Epidermal melanocyte (primary cell): ENCODE data around the gene RAB25.
A peak's percentile ranks its signal among the peaks of the same experiment; 100 is the strongest.

Source experiments
- DNase-seq: peaks from one replicate; pipeline ENCODE4 v3.0.0; 2011; ENCODE audit warnings: low spot score; ENCODE audit not compliant: insufficient read length

RAB25 gene

DNA sequence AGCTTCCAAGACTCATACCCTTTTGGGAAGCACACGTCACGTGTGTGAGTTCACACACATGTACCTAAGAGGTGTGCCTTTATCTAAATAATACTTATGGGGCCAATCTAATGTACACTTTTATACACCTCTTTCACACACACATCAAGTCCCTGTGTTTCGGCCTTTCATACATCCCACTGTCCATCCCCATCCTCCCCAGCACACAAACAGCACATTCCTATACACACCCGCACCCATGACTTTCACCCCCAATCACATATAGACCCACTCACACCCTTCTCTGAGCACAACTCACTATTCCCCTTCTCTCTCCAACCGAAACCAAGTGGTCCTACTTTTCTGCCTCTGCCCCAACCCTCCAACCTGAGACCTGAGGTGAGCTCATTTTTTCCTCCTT is 17.8 kb downstream of the RAB25 start:
- no peak for DNase-seq

DNA sequence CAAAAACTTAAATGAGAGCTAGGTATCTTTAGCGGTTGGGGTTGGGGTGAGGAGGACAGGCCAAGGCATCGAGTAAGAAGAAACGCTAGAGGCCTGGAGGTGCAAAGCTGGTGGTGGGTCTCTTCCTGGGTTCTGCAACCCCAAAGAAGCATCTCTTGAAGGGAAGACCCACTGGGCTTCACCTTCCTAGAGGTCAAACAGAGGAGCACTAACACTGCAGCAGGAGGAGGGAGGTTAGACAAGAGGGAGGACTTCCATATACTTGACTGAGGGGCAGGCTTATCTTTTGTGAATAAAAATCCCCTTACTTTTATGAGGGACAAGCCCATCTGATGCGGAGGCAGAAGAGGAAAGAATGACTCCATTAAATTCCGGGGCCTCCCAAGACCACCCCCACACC is 18.8 kb downstream of the RAB25 start:
- no peak for DNase-seq

DNA sequence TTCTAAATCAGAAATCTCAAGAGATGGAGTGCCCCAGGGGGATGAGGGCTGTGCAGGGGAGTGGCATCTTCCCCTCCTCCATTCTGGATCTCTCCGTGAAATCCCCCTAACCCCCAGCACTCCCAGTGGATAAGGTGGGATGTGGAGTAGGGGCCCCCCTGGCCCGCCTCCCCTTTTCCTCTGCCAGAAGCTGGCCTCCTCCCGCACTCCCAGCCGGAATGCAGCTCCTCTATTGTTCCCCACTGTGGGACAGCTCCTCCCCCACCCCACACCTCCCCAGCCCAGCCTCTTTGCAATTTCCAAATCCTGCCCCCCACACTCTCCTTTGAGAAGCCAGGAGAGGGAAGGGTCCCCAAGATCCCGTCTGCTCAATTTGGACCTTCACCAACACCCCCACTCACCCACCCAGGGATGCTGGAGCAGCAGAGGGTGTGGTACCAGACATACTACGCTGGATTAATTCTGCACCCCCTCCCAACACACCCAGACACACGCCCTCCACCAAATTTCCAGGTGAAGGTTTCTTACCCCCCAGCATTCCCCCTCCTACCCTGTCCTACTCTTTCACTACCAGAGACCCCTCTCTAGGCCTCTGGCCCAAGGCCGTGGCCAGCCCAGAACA is 19.4 kb downstream of the RAB25 start:
- no peak for DNase-seq

DNA sequence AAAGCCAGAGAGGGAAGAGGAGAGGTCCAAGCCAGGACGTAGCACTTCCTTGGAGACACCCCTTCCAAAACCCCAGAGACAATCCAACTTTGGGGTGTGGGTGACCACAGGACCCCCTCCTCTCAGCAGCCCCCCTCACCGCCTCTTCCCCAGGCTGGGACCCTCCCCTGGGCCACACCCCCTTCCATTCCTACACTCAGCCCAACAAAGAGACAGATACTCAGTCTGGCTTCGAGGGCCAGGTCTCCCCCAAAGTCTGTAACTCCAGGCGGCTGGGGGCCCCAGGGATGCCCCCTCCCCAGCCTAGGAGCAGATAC is 19.9 kb downstream of the RAB25 start:
- no peak for DNase-seq

DNA sequence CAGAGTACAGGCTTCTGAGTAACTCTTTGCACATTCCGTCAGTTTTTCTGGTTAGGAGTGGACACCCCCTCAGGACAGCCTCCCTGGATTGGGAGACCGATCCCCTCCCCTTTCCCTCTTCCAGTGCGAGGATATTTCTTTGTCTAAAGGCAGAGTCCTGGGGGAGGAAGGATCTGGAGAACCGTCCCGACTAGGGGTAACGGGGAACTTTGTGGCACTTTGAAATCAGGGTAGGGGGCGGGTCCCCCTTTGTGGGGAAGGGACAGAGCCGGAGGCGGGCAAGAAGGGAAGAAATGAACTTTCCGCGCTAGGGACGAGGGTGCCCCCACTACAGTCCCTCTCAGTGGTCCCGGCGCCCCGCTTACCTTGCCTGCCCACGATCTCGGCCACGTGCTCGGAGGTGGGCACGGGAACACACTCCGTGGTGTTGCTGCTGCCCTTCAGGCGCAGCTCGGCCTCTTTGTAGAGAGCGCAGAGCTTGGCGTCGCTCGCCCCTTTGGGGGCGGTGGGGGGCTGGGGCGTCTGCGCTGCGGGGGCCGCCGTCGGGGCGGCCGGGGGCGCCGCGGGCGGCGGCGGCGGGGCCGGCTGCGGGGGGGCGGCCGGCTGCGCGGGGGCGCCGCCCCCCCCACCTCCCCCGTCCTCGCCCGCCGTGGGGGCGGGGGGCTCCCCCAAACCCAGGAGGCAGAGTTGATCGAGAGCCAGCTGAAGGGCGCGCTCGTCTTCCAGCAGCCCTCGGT is 20.4 kb downstream of the RAB25 start:
- no peak for DNase-seq

- no peak for DNase-seq
Measured at GRCh38 chr1:156081917-156082308, 21.0 kb downstream of the RAB25 start.

DNA sequence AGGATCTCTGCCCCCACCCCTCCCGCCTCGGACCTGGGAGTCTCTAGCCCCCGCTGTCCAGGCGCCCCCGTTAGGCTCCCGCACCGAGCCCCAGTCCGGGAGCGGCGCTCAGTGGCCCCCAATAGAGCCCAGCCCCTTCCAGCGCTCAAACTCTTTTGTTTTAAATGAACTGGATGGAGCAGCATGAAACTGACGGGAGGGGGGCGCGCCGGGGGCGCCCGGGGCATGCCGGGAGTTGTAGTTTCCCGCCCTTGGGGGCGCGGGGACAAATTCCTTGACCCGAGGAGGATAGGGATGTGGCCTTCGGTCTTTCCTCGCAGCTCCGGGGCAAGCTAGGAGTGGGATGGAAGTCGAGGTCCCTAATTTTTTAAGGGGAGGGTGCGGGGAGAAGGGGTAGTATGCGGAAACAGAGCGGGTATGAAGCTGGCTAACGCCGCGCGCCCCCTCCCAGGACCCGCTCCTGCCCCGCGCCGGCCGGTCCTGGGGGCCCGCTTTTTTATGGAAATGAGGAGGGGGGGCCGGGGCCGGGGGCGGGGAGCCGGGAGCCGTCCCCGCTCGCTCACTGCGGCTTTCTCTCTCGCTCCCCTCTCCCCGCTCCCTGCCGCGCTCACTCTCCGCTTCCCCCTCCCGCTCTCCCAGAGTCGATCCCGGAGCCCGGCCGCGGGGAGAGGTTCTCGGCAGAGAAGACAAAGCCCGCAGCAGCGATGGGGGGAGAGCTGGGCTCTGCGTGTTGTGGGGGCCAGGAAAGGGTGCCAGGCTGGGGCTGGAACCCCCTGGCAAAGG is 21.5 kb downstream of the RAB25 start, which contains the start of gene MEX3A:
MEX3A (minus strand) TSS at position 157 of the 783 bp plus-strand sequence. CDS start 467 bp downstream, outside the sequence.
- peak; percentile 95 for DNase-seq

DNA sequence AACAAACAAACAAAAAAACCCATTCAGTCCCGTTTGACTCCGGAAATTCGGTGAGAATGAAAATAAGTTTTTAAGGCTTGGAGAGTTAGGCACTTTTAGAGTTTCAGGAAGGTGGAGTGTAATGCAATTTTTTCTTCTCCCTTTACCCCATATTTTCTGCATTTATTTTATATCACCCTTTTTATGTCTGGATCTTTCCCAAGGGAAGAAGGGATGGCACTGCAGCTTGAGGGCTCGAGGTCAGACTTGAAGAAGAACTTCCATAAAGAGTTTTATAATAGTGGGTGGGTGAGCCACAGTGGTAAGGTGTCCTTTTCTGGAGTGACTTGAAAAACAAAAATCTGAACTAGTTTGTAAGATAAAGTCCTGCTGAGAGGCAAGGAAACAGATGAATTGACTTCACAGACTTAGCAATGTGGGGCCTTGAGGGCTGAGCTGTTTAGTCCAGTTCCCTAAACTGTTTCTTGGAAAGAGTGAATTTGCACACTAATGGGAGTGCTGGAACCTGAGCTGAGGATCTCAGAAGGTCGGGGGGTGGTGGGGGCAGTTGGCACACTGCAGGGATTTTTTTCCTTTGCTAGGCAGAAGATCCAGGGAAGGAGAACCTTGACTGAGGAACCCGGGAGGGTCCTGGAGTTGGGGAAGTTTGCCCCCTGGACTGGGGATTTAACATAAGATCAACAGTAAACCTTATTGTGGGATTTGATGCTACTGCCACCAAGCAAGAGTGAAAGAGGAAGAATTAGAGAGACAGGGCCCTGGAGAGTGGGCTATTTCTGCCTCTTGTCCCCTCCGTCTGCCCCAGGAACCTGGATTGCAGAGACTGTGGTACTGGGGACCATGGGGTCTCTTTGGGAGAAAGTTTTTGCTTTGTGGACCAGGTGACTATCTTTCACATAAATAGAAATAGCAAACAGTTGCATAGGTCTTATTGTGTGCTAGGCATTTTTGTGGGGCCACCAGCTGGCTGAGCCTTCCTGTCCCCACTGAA is 23.1 kb downstream of the RAB25 start:
- DNase-seq, result no peak

- DNase-seq, result no peak
Measured at GRCh38 chr1:156086256-156086662, 25.3 kb downstream of the RAB25 start.

DNA sequence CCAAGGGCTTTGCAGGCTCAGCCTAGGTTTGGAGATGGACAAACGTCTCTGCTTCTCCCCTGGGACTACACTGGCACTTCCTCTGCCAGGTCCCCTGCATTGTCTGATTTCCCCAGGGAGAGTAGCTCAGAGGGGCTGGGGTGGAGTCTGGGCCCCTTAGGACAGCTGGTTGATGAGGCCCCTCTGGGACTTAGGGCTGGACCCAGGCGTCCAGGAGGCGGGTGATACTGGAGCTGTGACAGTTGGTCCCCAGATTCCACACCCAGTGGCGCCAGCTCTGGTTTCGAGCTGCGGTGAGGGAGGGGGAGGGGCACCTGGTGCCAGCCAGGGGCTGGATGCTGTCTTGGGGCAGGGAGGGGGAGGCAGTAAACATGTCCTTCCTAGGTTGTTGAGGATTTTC is 28.7 kb downstream of the RAB25 start:
- no peak for DNase-seq

DNA sequence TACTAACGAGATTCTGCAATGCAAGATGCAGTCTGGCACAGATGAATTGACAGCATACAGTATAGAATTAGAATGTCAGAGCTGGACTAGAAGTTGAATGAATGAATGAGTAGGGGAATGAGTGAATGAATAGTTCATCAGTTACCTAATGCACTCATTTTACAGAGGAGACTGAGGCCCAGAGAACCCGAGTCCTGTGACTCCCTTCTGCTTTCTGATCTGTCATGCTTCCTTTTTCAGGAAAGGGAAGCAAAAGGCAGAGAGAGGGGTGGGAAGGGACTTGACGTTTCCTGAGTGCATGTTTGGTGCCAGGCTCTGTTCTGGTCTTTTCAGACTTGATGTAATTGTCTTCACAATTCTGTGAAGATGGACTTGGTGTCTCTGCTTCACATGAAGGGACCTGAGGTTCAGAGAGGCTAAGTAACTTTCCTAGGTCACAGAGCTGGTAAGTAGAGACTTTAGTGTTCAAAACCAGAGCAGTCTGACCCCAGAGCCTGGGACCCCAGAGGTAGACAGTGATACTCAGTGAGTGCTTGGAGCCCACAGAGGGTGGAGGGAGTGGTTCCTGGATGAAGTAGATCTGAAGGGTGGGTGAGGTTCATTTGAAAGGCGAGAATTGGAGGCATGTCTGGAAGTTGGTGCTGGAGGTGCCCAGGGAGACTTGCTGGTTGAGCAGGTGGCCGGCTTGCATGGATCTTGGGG is 29.3 kb downstream of the RAB25 start:
- DNase-seq, result no peak

DNA sequence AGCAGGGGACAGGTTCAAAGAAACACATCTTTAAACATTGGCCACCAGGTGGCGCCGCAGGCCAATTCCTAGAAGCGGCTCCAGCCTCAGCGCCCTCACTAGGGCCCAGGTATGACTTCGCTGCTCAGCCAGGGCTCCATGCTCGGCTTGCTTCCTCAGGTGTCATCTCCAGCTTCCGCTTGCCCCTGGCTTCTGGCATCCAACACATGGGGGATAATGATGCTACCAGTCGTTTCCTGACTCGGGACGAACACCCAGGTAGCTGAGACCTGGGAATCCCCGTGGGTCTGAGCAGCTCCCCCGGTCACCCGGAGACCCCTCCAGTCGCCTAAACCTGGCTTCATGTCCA is 29.9 kb downstream of the RAB25 start:
- DNase-seq, result peak; percentile 62

DNA sequence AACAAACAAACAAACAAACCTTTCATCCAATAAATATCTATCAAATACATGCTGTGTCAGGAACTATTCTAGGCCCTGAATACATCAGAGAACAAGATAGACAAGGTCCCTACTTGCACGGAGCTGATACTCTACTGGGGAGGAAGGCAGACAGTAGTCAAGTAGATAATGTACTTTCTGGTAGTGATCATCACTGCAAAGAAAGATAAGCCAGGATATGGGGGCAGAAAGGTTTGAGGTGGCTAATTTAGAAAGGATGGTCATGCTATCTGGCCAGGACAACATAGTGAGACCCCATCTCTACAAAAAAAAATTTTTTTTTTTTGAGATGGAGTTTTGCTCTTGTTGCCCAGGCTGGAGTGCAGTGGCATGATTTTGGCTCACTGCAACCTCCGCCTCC is 30.6 kb downstream of the RAB25 start:
- no peak for DNase-seq

DNA sequence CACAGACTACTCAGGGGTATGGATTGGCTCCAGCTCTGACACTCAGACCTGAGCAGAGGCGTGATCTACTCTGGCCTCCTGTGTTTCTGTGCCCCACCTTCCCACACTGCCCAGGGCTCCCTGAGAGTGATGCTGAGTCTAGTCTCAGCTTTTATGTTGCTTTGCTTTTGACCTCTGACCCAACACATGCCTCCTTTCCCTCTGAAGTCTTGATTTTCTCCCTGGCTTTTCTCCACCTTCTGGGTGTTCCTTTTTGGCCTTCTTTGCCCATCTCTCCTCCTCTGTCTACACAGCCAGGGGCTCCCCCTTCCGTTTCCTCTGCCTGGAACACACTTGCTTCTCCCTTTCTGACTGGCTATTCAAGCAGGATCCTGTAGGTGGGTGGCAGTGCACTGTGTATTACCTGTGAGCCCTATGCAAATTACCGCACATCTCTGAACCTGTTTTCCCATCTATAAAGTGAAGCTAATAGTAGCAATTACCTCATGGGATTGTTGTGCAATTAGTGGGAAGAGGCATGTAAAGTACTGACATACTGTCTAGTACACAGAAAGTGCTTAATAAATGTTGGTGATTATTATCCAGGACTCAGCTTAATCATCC is 35.0 kb downstream of the RAB25 start:
- DNase-seq, result no peak

DNA sequence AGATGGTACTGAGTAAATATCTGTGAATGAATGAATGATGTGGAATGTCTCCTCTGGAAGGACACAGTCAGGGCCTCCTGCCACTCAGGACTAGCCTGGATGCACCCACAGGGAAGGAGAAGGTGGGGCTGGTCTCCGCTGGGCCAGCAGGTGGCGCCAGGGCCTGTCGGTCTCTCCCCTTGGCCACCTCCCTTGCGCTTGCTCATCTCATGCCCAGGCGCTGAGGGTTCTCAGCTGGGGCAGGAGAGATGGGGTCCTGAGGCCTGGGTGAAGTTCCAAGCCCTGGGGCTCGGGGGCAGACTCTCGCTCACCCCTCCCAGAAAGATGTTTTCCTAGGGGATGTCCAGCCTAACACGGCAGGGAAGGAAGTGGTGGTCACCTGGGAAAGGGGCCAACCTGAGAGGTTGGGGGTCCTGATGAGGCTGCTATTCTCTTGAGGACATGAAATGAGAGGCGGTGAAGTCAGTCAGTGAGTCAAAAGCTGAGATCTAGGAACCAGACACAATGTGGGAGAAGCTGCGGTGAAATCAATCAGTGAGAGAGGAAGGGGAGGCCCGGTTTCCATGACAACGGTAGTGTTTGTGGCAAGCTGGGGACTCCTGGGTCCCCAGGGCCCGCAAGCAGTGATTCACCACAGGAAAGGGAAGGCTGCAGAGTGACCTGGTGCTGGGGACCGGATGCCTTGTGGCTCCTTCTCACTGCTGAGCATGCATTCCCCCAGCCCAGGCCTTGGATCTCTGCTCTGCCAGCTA is 35.9 kb downstream of the RAB25 start:
- peak; percentile 81 for DNase-seq

DNA sequence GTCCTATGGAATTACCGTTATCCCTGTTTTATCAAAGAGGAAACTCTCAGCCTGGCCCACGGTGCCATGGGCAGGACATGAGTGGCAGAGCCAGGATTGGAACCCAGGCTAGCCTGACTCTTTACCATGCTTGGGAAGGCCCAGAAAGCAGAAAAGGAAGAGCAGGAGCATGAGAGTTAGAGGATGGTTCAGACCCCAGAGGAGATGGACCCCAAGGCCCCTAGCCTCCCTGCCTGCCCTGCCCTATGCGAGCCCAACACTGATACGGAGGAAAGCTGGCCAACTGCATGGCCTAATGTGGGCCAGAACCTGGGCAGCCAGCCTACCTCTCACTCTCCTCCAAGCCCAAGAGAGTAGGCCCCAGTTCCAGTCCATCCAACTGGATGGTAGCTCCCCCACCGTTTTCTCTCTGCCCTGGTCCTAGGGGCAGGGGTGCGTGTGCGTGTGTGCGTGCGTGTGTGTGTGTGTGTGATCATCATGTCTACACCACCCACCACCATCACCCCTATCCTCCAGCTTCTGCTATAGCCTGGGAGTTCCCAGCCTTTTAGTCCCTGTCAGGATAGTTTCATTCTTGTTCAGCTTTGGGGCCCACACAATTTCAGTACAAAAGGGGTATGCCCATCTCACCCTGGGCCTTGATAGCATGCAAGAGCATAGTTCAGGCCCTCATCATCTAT is 36.7 kb downstream of the RAB25 start:
- peak; percentile 0 for DNase-seq

- no peak for DNase-seq
Measured at GRCh38 chr1:156098784-156099183, 37.8 kb downstream of the RAB25 start.

GRCh38 chr1:156099282-156099681 is 38.3 kb downstream of the RAB25 start:
- DNase-seq, result no peak
